ENCODE measurements around the gene SNPH.

GRCh38 chr20:1308067-1308701 is 42.1 kb downstream of the SNPH start:
- no peak for TF ChIP-seq CTCF (IDR thresholded peaks at IDR 0.05)
- TF ChIP-seq ZFX (IDR thresholded peaks at IDR 0.05; ENCODE audit: borderline replicate concordance) = no peak
